ENCODE results near the gene CLDN5.

Gene CLDN5

DNA sequence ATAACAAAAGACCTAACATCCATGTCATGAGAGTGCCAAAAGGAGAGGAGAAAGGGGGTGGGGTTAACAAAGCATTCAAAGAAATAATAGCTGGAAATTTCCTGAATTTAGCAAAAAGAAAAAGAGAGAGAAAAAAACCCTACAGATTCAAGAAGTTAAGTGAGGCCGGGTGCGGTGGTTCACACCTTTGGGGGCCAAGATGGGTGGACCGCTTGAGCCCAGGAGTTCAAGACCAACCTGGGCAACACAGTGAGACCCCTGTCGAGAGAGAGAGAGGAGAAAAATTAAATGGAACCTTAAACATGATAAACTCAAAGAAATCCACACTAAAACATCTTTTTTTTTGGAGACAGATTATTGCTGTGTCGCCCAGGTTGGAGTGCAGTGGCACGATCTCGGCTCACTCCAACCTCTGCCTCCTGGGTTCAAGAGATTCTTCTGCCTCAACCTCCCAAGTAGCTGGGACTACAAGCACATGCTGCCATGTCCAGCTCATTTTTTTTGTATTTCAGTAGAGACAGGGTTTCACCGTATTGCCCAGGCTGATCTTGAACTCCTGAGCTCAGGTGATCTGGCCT is 8.9 kb upstream of the CLDN5 start:
- TF ChIP-seq SIN3A (IDR thresholded peaks at IDR 0.05; ENCODE audit: borderline replicate concordance, insufficient read depth, low read length) (no peak), FOXP2 (optimal IDR thresholded peaks at IDR 0.05; ENCODE audit: borderline replicate concordance, extremely low read depth, extremely low read length, insufficient read depth) (no peak), POLR2AphosphoS5 (IDR thresholded peaks at IDR 0.05; ENCODE audit: low read depth, low read length) (no peak), TAF1 (IDR thresholded peaks at IDR 0.05; ENCODE audit: borderline replicate concordance, insufficient read depth, low read length) (no peak)
- TF ChIP-seq, protein P1, sequence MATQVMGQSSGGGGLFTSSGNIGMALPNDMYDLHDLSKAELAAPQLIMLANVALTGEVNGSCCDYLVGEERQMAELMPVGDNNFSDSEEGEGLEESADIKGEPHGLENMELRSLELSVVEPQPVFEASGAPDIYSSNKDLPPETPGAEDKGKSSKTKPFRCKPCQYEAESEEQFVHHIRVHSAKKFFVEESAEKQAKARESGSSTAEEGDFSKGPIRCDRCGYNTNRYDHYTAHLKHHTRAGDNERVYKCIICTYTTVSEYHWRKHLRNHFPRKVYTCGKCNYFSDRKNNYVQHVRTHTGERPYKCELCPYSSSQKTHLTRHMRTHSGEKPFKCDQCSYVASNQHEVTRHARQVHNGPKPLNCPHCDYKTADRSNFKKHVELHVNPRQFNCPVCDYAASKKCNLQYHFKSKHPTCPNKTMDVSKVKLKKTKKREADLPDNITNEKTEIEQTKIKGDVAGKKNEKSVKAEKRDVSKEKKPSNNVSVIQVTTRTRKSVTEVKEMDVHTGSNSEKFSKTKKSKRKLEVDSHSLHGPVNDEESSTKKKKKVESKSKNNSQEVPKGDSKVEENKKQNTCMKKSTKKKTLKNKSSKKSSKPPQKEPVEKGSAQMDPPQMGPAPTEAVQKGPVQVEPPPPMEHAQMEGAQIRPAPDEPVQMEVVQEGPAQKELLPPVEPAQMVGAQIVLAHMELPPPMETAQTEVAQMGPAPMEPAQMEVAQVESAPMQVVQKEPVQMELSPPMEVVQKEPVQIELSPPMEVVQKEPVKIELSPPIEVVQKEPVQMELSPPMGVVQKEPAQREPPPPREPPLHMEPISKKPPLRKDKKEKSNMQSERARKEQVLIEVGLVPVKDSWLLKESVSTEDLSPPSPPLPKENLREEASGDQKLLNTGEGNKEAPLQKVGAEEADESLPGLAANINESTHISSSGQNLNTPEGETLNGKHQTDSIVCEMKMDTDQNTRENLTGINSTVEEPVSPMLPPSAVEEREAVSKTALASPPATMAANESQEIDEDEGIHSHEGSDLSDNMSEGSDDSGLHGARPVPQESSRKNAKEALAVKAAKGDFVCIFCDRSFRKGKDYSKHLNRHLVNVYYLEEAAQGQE (IDR thresholded peaks at IDR 0.05; ENCODE audit: insufficient read depth in 1 of 2, low read depth in 2 of 2, low read length in 2 of 2), result no peak

- TF ChIP-seq, protein P1 (IDR thresholded peaks at IDR 0.05; ENCODE audit: insufficient read depth in 1 of 2, low read depth in 2 of 2, low read length in 2 of 2), result no peak
- TF ChIP-seq POLR2AphosphoS5 (IDR thresholded peaks at IDR 0.05; ENCODE audit: low read depth, low read length) (no peak), SIN3A (IDR thresholded peaks at IDR 0.05; ENCODE audit: borderline replicate concordance, insufficient read depth, low read length) (no peak)
Observed at GRCh38 chr22:19530751-19531150, 6.5 kb upstream of the CLDN5 start.

DNA sequence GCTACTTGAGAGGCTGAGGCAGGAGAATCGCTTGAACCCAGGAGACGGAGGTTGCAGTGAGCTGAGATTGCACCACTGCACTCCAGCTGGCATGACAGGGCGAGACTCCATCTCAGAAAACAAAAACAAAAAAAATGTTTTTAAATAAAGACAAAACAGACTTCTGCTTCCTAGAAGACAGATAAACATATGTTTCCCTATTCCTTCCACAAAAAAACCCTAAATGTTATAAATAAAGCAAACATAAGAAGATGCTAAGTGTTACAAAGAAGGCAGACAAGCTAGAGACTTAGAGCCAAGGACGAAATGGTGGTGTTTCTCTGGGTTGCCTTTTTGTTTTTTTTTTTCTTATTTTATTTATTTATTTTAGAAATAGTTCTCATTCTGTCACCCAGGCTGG is 5.6 kb upstream of the CLDN5 start:
- TF ChIP-seq SIN3A (IDR thresholded peaks at IDR 0.05; ENCODE audit: borderline replicate concordance, insufficient read depth, low read length) (no peak), TAF1 (IDR thresholded peaks at IDR 0.05; ENCODE audit: borderline replicate concordance, insufficient read depth, low read length) (no peak), POLR2AphosphoS5 (IDR thresholded peaks at IDR 0.05; ENCODE audit: low read depth, low read length) (no peak), FOXP2 (optimal IDR thresholded peaks at IDR 0.05; ENCODE audit: borderline replicate concordance, extremely low read depth, extremely low read length, insufficient read depth) (no peak)
- TF ChIP-seq, protein P1 (IDR thresholded peaks at IDR 0.05; ENCODE audit: insufficient read depth in 1 of 2, low read depth in 2 of 2, low read length in 2 of 2), result no peak

GRCh38 chr22:19527861-19528417 is 3.7 kb upstream of the CLDN5 start:
- TF ChIP-seq TAF1 (IDR thresholded peaks at IDR 0.05; ENCODE audit: borderline replicate concordance, insufficient read depth, low read length) (no peak), FOXP2 (optimal IDR thresholded peaks at IDR 0.05; ENCODE audit: borderline replicate concordance, extremely low read depth, extremely low read length, insufficient read depth) (no peak), POLR2AphosphoS5 (IDR thresholded peaks at IDR 0.05; ENCODE audit: low read depth, low read length) (no peak), SIN3A (IDR thresholded peaks at IDR 0.05; ENCODE audit: borderline replicate concordance, insufficient read depth, low read length) (no peak)
- TF ChIP-seq, protein P1 (IDR thresholded peaks at IDR 0.05; ENCODE audit: insufficient read depth in 1 of 2, low read depth in 2 of 2, low read length in 2 of 2), result no peak
